ENCODE measurements around the gene DPYSL4.

Gene DPYSL4

DNA sequence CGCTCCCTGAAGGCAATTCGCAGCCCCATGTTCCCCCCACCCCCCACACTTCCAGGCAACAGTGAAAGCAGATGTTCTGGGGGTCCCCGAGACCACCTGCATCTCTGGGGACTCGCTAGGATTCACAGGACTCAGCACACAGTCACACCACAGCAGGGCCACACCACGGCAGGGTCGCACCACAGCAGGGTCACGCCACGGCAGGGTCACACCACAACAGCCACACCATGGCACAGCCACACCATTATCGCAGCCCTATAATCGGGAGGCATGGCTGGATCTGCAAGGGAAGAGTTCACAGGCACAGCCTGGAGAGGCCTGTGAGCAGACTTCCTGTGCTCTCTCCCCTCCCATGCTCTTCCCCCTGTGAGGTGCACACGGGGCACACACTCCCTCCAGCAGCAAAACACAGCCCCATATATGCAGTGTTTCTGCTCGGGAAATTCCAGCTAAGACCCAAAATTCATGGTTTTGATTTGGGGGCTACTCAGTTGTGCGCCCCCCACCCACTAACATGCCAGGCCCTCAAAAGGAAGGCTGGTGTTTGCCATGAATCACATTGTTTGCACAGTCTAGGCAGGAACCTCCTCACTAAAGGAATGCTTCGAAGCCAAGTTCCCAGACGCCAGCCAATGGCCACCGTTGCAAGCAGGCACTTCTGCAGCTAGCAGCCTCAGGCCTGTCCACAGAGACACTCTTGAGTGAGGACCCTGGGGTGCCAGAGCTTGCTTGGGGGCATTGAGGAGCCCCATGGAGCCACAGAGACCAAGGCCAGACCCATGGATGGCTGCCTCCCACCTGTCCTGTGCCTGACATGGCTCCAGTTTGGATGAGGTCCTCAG is 7.0 kb upstream of the DPYSL4 start:
- DNase-seq, result no peak

GRCh38 chr10:132180736-132181135 is 6.0 kb upstream of the DPYSL4 start:
- no peak for DNase-seq

GRCh38 chr10:132181691-132182425 is 4.9 kb upstream of the DPYSL4 start:
- DNase-seq, result no peak

DNA sequence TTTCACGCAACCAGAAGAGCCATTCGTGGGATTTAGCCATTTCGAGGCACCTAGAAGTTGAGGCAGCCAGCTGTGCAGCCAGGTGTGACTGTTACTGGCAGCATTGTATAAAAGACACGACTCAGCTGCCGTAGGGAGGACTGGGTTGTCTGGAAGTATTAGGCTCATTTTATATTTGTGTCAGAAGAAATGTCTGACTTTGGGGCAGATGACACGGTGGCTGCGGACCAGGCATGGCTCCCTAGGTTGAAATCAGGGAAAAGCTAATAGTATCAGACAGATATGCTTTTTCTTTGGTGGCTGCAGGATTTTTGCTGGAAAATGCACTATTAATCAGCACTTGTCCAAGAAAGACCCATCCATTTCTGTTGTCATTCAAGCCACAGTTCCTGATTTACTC is 4.2 kb upstream of the DPYSL4 start:
- DNase-seq, result no peak

DNA sequence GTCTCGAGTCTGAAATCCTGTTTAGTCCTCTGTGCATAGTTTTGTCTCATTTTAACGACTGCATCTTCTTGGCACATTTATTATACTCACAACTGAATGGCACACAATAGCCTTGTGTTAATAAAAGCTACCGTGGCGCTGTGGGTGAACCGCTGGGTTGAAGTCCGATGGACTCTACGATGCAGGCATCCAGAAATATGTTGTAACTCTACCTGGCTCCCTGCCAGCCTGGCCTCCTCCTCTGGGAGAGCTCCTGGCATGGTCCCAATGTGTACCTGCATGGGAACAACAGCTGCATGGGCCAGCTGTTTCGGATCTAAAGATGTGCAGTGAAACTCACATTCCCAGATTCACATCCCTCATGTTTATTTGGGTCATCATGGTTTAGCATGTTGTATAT is 3.7 kb upstream of the DPYSL4 start:
- DNase-seq, result no peak

DNA sequence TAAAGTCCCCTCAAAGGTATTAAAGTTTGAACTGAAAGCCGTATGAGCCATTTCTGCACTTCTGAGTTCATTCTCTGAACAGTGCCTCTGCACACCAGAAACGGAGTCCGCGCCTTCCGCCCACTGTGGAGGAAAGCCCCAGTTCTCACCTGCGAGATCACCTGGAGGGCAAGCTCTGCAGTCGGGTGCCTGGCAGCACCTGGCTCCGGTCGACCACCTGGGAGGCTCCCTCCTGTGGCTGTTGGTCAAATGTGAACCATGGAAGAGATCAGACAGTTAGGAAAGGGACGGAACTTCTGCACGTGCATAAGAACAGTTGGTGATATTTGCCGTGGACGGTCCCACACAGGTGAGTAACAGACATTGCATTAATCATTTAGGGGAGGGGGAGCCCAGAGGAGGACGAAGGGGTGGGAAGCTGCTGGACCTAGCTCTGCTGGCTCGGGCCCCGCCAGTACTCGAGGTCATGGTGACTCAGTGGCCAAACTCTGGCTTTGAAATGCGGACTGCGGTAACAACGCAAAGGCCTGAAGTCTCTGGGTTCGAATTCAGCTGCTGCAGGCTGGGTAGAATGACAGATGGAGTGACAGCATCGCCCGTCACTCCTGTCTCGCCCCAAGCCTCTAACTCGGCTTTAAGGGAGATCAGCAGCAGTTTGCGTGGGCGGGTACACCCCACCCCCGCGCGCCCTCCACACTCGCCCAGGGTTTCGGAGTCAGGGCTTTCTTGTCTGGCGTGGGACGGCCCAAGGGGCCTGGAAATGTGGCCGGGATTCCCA is 1.7 kb upstream of the DPYSL4 start:
- DNase-seq, result no peak

DNA sequence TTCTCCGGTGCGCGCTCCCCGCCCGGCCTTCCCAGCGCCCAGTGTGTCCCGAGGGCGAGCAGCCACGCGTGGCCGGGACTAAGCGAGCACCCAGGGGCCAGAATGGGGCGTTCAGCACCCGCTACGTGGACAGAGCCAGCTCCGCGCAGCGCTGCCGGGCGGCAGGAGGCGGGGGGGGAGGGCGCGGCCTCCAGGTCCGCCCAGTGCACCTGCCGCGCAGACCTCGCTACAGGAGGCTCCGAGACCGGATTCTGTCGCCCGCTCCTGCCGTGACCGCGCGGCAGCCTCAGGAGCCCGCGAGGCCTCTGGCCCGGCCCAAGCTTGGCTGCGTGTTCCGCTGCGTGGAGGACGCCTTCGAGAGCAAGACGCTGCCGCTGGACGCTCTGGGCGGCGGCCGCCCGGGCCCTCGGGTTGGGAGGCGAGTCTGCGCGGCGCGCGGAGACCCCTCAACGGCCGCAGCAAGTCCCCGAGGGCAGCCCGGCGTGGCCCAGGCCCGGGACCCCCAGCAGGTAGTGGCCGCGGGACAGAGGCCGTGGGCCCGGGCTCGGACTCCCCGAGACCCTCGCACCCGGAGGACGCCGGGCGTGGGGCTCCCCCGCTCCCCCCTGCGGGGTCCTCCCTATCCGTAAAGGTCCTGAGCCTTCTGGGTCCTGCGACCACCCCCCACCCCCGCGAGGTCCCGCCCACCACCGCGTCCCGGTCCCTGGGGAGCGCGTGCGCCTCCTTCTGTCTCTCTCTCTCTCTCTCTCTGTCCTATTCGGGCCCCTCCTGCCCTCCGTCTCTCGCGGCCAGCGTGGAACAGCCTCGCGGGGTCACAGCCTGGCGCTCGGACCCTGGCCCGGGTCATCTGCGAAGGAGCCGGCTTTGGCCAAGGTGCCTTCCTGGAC is 904 bp upstream of the DPYSL4 start:
- DNase-seq, result peak; percentile 65

DNA sequence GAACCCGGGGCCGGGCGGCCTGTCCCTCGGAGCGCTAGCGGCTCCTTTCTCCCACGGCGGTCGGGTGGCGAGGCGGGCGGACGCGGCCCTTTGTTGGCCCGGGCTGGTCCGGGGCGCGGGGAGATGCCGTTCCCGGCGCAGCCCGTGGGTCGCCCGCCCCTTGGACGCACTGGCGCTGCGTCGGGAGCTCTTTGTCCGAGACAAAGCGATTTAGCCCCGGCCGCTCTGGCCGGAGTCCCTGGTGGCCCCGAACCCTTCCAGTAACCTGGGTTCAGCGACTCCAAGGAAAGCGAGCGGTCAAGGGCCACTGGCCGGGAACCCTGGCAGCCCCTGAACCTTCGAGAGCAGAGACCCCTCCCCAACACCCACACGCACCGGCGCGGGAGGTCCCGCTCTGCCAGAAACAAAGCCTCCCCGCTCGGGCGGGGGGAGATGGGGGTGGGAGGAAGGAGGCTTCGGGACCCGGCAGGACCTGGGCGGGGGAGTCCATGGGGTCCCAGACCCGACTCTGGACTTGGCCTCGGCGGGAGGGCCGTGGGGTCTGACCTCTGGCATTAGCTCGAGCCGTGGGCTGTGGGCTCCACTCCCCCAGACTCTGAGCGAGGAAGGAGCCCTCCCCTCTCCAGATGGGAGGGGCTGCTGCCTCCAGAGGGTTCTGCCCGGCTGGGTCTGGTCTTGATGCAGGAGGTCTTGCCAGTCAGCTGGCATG is 836 bp downstream of the DPYSL4 start:
- DNase-seq, result no peak

DNA sequence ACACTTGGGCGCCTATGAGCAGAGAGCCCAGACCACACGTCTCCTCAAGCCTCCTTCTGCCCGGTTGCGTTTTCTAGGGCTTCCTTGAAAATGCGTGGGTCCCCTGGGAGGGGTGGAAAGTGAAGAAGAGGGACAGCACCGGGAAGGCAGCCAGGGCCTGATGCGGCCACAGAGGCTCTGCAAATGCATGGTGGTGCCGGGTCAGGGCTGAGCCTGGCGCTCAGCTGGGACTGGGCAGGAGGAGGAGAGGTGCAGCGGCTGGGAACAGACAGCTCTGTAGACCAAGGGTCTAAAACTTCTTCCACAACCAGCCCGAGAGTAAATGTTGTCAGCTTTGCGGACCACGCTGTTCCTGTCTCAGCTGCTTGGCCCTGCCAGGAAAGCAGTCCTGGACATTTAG is 1.6 kb downstream of the DPYSL4 start:
- no peak for DNase-seq

GRCh38 chr10:132189016-132189415 is 2.3 kb downstream of the DPYSL4 start:
- no peak for DNase-seq

DNA sequence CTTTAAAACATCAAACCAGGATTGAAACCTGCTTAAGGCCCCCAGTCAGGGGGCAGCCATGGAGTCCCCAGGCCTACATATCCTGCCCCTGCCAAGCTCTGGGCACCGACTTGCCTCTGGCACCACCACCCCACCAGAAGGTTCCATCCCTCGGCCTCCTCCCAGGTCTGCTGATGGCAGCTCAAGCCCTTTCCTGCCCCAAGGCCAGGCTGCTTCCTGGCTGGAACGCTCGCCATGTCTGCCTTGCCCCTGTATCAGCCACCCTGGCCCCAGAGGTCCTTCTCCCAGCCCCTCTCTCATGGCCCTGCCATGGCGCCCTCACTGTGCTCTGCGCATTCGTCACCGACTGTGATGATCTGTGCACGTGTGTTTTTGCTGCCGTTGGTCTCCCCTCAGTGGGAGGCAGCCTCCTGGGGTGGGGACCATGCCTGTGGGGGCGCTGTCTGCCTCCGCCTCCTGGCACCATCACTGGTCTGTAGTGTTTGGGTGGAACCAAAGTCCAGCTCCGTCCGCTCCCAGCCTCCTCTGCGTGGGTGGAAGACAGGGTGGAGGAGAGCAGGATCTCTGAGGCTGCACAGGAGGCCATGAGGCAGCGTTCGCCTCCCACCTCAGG is 3.2 kb downstream of the DPYSL4 start:
- no peak for DNase-seq

GRCh38 chr10:132192076-132192975 is 5.6 kb downstream of the DPYSL4 start:
- DNase-seq, result no peak

DNA sequence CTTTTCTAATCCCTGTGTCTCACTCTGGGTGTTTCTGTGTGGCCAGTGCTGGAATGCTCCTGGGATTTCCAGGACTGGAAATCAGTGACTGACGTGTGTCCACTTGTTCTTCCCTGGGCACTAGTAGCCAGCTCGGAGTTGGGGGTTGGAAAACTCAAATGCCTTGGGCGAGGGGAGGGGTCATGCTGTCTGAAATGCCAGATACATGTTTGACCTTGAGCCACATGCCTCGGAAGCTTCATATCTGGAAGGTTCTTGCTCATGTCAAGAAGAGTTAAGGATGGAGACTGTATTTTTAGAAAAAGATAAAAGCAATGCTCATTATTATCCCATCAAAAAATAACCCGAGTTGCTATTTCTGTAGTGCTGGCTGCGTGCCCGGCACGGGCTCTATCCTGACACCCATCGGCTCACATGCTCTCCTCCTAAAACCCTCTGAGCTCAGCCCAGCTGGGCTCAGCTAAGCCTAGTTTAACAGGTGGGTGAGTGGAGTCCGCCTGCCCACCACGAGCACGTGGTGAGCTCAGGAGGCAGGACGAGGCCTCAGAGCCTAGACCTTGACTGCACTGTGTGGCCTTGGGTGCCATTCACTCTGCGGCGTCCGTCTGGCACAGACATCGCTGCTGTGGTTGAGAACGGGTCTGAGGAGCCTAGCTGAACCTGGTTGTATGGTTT is 6.4 kb downstream of the DPYSL4 start:
- DNase-seq, result no peak

- DNase-seq, result no peak
These were observed 7.3 kb downstream of the DPYSL4 start for GRCh38 chr10:132193907-132194552.

GRCh38 chr10:132194726-132195125 is 8.0 kb downstream of the DPYSL4 start:
- DNase-seq, result no peak

- DNase-seq, result no peak
These were observed 8.8 kb downstream of the DPYSL4 start for GRCh38 chr10:132195366-132196075.

GRCh38 chr10:132196178-132197113 is 9.7 kb downstream of the DPYSL4 start:
- no peak for DNase-seq

Measured in stimulated activated CD4-positive, alpha-beta T cell treated with anti-CD3 and anti-CD28 coated beads, Interleukin-4, amount 100 ng/mL, for 1 hour (primary cell).